ENCODE measurements around the gene FGF18. TPM values are rescaled to one million over a fixed set of nuclear protein-coding genes. Genes with fewer than 3 reads are reported as not detected.

Gene FGF18
- total RNA-seq, 2 donors from 2014 or later = not detected

DNA sequence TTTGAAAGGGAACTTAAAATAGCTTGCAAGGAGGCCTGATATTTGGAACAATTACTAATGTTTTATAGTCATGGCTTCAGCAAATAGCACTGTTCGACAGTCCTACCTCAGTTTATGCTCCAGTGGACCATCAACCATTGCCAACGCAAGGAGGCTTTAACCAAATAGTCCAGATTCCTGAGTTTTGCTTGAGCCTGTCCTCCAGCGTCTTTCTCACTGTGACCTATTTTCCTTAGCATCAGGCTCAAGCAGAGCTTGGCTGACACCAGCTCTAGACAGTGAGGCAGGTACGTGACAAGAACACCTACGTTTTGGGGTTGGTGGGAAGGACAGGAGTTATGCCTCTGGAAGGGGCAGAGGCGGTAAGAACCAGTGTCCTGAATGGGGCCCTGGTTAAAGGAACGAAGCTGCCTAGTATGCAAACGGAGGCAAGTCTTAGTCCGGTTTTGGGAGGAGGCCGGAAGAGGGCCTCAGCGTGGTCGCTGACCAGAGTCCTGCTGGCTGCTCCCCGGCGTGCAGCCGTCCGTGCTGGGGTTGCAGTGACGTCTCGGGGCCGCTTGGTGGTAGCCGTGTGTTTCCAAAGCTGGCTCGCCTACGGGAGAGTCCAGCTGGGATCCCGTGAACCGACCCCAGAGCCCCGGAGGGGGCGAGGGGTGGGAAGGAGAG lies 998 bp upstream of the FGF18 start:
- Histone ChIP-seq H3K9me3 (no peaks in the 10 kb centered on the region), H3K4me3 (no peak overlapping the region), H3K36me3 (replicated peaks in 1 of 2; ENCODE audit: insufficient read depth in 1 of 2, low read depth in 2 of 2) (no peaks in the 10 kb centered on the region), H3K4me1 (peaks cover 28% of the 10 kb centered on the region), H3K27me3 (peaks cover 0 to 6% of the 10 kb centered on the region in 2 donors), H3K27ac (no peak overlapping the region)
- peak; percentile 89 for ATAC-seq
- no peak for TF ChIP-seq POLR2A (IDR thresholded peaks at IDR 0.05)
- TF ChIP-seq, protein P1, sequence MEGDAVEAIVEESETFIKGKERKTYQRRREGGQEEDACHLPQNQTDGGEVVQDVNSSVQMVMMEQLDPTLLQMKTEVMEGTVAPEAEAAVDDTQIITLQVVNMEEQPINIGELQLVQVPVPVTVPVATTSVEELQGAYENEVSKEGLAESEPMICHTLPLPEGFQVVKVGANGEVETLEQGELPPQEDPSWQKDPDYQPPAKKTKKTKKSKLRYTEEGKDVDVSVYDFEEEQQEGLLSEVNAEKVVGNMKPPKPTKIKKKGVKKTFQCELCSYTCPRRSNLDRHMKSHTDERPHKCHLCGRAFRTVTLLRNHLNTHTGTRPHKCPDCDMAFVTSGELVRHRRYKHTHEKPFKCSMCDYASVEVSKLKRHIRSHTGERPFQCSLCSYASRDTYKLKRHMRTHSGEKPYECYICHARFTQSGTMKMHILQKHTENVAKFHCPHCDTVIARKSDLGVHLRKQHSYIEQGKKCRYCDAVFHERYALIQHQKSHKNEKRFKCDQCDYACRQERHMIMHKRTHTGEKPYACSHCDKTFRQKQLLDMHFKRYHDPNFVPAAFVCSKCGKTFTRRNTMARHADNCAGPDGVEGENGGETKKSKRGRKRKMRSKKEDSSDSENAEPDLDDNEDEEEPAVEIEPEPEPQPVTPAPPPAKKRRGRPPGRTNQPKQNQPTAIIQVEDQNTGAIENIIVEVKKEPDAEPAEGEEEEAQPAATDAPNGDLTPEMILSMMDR (IDR thresholded peaks at IDR 0.05) = peak; percentile 89 to 99 (median 93)
- peak; percentile 81 to 82 (median 82) for DNase-seq
- WGBS, 2 donors = 10 to 27% methylated on average over 9 to 26 of the region's 26 CpGs
- intact Hi-C loops (cut with DNase I) = no loop called here

DNA sequence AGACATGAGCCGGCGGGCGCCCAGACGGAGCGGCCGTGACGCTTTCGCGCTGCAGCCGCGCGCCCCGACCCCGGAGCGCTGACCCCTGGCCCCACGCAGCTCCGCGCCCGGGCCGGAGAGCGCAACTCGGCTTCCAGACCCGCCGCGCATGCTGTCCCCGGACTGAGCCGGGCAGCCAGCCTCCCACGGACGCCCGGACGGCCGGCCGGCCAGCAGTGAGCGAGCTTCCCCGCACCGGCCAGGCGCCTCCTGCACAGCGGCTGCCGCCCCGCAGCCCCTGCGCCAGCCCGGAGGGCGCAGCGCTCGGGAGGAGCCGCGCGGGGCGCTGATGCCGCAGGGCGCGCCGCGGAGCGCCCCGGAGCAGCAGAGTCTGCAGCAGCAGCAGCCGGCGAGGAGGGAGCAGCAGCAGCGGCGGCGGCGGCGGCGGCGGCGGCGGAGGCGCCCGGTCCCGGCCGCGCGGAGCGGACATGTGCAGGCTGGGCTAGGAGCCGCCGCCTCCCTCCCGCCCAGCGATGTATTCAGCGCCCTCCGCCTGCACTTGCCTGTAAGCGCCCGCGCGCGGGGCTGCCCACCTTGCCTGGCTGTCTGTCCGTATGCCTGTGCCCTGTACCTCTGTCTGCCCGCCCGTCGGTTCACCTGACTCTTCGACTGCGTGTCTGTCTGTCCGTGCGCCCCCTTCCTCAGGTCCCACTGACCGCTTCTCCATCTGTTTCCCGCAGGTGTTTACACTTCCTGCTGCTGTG lies 412 bp downstream of the FGF18 start:
- ATAC-seq (peak; percentile 45), DNase-seq (peak in 3 of 4 donors; percentile 26 to 44 (median 33))
- 0% methylated on average over 15 to 54 of the region's 95 CpGs for WGBS, 2 donors
- Histone ChIP-seq H3K4me1 (peaks cover 28% of the 10 kb centered on the region), H3K27me3 (peaks cover 0 to 6% of the 10 kb centered on the region in 2 donors), H3K4me3 (no peak overlapping the region), H3K36me3 (replicated peaks in 1 of 2; ENCODE audit: insufficient read depth in 1 of 2, low read depth in 2 of 2) (no peaks in the 10 kb centered on the region), H3K9me3 (no peaks in the 10 kb centered on the region), H3K27ac (no peak overlapping the region)
- TF ChIP-seq POLR2A (IDR thresholded peaks at IDR 0.05) = no peak
- TF ChIP-seq, protein P1 (IDR thresholded peaks at IDR 0.05) = peak in 1 of 7 experiments; percentile 16
- intact Hi-C loops (cut with DNase I) = loop anchor here (10.0 kb wide), 2 partner anchors 475 to 635 kb away; no protein-coding TSS in a partner anchor

DNA sequence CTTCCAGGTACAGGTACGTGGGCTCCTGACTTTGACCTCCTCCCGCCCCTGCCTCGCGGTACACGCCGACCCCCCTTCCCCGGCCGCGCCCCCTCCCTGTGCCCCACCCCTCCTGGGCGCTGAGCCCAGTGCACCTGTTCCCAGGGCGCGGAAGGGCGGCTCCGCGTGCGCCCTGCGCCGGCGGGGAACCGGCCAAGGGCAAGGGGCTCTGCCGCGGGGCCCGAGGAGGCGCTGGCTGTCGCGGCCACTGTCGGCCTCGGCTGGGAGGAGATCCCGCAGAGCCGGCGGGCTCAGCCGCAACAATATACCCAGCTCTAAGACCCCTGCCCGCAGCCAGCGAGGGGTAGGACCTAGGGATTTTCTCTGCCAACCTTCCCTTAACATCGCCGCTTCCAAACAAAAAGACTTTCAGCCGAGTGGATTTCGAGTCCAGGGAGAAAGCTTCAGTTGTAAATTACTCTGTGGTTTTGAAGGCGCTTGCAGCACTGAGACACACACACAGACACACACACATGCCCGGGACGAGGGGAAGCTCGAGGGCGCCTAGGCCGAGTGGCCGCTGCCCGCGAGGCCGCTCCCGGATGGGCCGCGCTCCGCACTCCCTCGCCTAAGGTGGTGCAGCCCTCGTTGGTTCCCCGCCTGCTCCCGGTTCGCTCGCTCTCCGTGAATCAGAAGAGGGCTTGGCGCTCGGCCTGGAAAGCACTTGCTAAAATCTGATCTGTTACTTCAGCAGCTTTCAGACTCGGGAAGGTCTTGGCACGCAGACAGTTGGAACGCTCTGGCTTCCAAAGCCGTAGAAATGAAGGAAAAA lies 1.2 kb downstream of the FGF18 start:
- H3K27ac ChIP-seq = no peak overlapping the region
- peak; percentile 42 to 75 (median 66) for DNase-seq
- no peaks in the 10 kb centered on the region for H3K9me3 ChIP-seq
- H3K36me3 ChIP-seq (replicated peaks in 1 of 2; ENCODE audit: insufficient read depth in 1 of 2, low read depth in 2 of 2) = no peaks in the 10 kb centered on the region
- intact Hi-C loops (cut with DNase I) = loop anchor here (10.0 kb wide), 2 partner anchors 474 to 634 kb away; no protein-coding TSS in a partner anchor
- WGBS, 2 donors = 0 to 2% methylated on average over 25 to 63 of the region's 65 CpGs
- no peak overlapping the region for H3K4me3 ChIP-seq
- peaks cover 28% of the 10 kb centered on the region for H3K4me1 ChIP-seq
- ATAC-seq = no peak
- no peak for TF ChIP-seq POLR2A (IDR thresholded peaks at IDR 0.05)
- TF ChIP-seq, protein P1 (IDR thresholded peaks at IDR 0.05) = no peak
- H3K27me3 ChIP-seq = peaks cover 0 to 6% of the 10 kb centered on the region in 2 donors

DNA sequence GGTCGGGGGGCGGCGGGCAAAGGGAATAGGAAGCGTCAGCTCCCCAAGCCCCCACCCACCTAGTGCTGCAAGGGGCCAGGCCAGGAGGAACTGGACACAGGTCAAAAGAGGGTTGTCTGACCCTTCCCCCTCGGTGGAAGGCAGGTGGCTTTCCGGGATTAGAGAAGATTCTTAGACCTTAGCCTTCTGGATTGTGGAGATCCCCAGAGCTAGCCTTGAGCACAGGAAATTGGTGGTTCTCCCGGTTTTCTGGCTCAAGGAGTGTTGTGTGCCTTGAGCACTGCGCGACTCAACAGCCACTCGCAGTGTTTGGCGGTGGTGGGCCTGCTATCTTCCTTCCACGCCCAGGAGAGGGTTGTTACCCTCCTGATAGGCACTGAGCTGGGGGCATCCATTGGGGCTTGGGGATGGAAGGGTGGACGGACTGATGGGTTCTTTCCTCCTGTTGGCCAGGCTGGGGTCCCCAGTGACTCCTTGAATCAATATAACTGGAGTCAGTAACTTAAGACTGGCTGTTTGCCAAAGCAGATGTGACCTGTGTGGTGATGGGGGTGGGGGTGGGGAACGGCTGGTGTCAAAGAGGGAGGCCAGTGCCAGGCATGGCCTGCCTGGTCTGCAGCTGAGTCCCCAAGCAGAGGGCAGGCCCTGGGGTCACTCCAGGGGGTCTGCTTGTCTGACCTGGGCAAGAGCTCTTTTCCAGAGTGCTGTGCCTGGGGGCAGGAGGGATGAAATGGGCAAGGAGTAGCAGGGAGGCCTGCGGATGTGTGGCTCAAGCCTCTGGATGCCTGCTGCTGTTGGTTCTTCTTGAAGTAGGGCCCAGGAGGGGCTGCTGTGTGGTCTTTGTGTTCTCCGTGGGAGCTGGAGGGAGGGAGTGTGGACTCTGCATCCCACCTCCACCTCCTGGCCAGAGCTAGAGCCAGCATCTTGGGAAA lies 2.1 kb downstream of the FGF18 start:
- Histone ChIP-seq H3K4me1 (peaks cover 28% of the 10 kb centered on the region), H3K4me3 (no peak overlapping the region), H3K27me3 (peaks cover 0 to 6% of the 10 kb centered on the region in 2 donors), H3K36me3 (replicated peaks in 1 of 2; ENCODE audit: insufficient read depth in 1 of 2, low read depth in 2 of 2) (no peaks in the 10 kb centered on the region), H3K27ac (no peak overlapping the region), H3K9me3 (no peaks in the 10 kb centered on the region)
- intact Hi-C loops (cut with DNase I) = loop anchor here (10.0 kb wide), 2 partner anchors 473 to 633 kb away; no protein-coding TSS in a partner anchor
- WGBS, 2 donors = 56% methylated on average over 11 to 16 of the region's 16 CpGs
- TF ChIP-seq, protein P1 (IDR thresholded peaks at IDR 0.05) = no peak
- no peak for TF ChIP-seq POLR2A (IDR thresholded peaks at IDR 0.05)
- DNase-seq (no peak), ATAC-seq (no peak)
